GM12875 (cell line): ENCODE results near the gene HOXC4.

Source experiments
- H3K4me3 ChIP-seq: one replicate; pipeline ENCODE4 v1.5.1; 2011; ENCODE audit warnings: low read depth, low read length, control low read depth
- CTCF ChIP-seq: IDR thresholded peaks from 2 replicates; pipeline ENCODE4 v1.5.1; 2011; ENCODE audit warnings: low read depth, mild to moderate bottlenecking, control low read depth, inconsistent platforms, low read length, moderate library complexity, borderline replicate concordance; ENCODE audit not compliant: insufficient read depth

The HOXC4 gene

GRCh38 chr12:54011665-54012532 lies 41.7 kb upstream of the HOXC4 start:
- TF ChIP-seq CTCF, result no peak
- no peak overlapping the region for H3K4me3 ChIP-seq

- H3K4me3 ChIP-seq, result no peak overlapping the region
- peak; percentile 24; the same call in 1 of the 2 replicates for TF ChIP-seq CTCF
Observed at GRCh38 chr12:54012631-54013409, 40.8 kb upstream of the HOXC4 start.

- no peak for TF ChIP-seq CTCF
- H3K4me3 ChIP-seq, result no peak overlapping the region
Observed at GRCh38 chr12:54014377-54015017, 39.1 kb upstream of the HOXC4 start.

- TF ChIP-seq CTCF, result no peak
- H3K4me3 ChIP-seq, result no peak overlapping the region
Observed at GRCh38 chr12:54015018-54015931, 38.4 kb upstream of the HOXC4 start.

GRCh38 chr12:54016051-54016450 lies 37.6 kb upstream of the HOXC4 start:
- H3K4me3 ChIP-seq, result no peak overlapping the region
- TF ChIP-seq CTCF, result no peak

GRCh38 chr12:54016478-54016964 lies 37.1 kb upstream of the HOXC4 start:
- no peak overlapping the region for H3K4me3 ChIP-seq
- no peak for TF ChIP-seq CTCF
